Measurements from ENCODE around the gene AGBL1.

AGBL1 gene

DNA sequence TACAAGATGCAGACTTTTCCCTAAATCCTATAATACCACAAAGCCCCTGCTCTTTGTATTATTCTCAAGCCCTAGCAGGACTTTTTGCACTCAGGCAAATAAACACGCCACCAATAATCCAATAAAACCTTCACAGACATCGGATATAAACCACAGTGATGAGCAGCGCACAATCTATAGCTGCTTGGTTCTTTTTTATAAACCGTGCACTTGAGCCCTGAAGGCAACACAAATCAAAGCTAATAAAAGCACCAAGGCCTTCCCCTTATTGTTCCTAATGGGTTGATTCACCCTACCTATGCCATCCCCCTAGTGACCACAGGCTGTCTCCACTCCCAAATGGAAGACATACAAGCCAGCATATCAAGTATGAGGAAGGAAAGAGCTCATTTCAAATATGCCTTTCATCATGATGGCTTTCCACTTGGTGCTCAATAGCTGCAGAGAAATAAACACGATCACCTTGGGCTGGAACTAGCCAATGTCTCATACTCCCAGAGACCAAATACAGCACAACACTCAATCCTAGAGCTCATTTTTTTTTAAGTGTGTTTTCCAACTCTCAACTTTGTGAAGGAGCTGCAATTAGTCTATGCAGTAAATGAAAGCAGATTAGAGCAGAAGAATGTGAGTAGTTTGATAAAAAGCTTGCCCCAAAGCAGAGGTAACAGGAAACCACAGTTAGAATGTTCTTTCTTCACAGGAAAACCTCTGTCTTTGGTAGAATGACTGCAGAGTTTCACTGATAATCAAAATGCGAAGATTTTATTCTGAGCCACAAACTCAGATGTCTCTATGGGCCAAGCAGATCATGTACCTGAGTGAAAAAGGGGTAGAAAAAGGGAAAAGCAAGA, 573.9 kb downstream of the AGBL1 start:
- H3K27ac ChIP-seq (ENCODE audit: low read depth, low read length): no peak overlapping the region
- H3K9me3 ChIP-seq (ENCODE audit: insufficient read depth, low read depth, low read length): no peaks in the 10 kb centered on the region
- 94% methylated on average over 6 of the region's 6 CpGs for WGBS
- H3K4me1 ChIP-seq (ENCODE audit: insufficient read depth, low read length): 0 out of 2 replicates have a peak, but pooled peaks cover 4% of the 10 kb centered on the region
- H3K27me3 ChIP-seq (ENCODE audit: insufficient read depth, low read length): no peaks in the 10 kb centered on the region
- no peak overlapping the region for H3K4me3 ChIP-seq (ENCODE audit: low read length)
- H3K9ac ChIP-seq (ENCODE audit: low read depth, low read length): no peak overlapping the region
- no peaks in the 10 kb centered on the region for H3K36me3 ChIP-seq (ENCODE audit: insufficient read depth, low read length)

- H3K4me3 ChIP-seq (ENCODE audit: low read length): no peak overlapping the region
- 87% methylated on average over 3 of the region's 3 CpGs for WGBS
- no peaks in the 10 kb centered on the region for H3K9me3 ChIP-seq (ENCODE audit: insufficient read depth, low read depth, low read length)
- no peak overlapping the region for H3K27ac ChIP-seq (ENCODE audit: low read depth, low read length)
- H3K36me3 ChIP-seq (ENCODE audit: insufficient read depth, low read length): no peaks in the 10 kb centered on the region
- no peaks in the 10 kb centered on the region for H3K27me3 ChIP-seq (ENCODE audit: insufficient read depth, low read length)
- H3K4me1 ChIP-seq (ENCODE audit: insufficient read depth, low read length): peaks cover 7% of the 10 kb centered on the region; the same call in 1 of the 2 replicates
- H3K9ac ChIP-seq (ENCODE audit: low read depth, low read length): no peak overlapping the region
Observed at GRCh38 chr15:86654501-86654900, 574.8 kb downstream of the AGBL1 start.

DNA sequence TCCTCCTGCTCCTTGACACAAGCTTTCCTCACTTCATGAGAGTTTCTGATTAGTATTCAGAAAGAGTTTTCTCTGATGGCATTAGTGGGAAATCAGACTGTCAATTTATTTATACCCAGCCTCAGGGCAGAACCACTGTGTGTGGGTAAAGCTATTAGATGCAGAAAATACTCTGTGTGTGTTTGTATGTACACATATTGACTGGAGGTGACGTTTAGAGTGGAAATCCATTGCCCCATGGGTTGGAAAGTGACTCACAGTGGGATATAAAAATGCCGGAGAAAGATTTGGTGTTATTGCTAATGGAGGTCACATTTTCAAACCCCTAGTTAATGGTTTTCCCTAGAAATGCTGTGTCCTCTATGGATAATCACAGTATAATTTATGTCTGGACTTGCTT, 577.6 kb downstream of the AGBL1 start:
- H3K9ac ChIP-seq (ENCODE audit: low read depth, low read length): no peak overlapping the region
- H3K4me3 ChIP-seq (ENCODE audit: low read length): no peak overlapping the region
- H3K9me3 ChIP-seq (ENCODE audit: insufficient read depth, low read depth, low read length): no peaks in the 10 kb centered on the region
- H3K36me3 ChIP-seq (ENCODE audit: insufficient read depth, low read length): no peaks in the 10 kb centered on the region
- WGBS: 93% methylated on average over 2 of the region's 2 CpGs
- H3K27me3 ChIP-seq (ENCODE audit: insufficient read depth, low read length): no peaks in the 10 kb centered on the region
- no peak overlapping the region for H3K27ac ChIP-seq (ENCODE audit: low read depth, low read length)
- peaks cover 15% of the 10 kb centered on the region for H3K4me1 ChIP-seq (ENCODE audit: insufficient read depth, low read length)

- H3K9ac ChIP-seq (ENCODE audit: low read depth, low read length): no peak overlapping the region
- H3K27me3 ChIP-seq (ENCODE audit: insufficient read depth, low read length): no peaks in the 10 kb centered on the region
- H3K4me3 ChIP-seq (ENCODE audit: low read length): no peak overlapping the region
- H3K36me3 ChIP-seq (ENCODE audit: insufficient read depth, low read length): no peaks in the 10 kb centered on the region
- 54% methylated on average over 5 of the region's 5 CpGs for WGBS
- H3K9me3 ChIP-seq (ENCODE audit: insufficient read depth, low read depth, low read length): no peaks in the 10 kb centered on the region
- no peak overlapping the region; the same call in 1 of the 2 replicates for H3K27ac ChIP-seq (ENCODE audit: low read depth, low read length)
- H3K4me1 ChIP-seq (ENCODE audit: insufficient read depth, low read length): peaks cover 13% of the 10 kb centered on the region
Observed at GRCh38 chr15:86659724-86660411, 580.2 kb downstream of the AGBL1 start.

DNA sequence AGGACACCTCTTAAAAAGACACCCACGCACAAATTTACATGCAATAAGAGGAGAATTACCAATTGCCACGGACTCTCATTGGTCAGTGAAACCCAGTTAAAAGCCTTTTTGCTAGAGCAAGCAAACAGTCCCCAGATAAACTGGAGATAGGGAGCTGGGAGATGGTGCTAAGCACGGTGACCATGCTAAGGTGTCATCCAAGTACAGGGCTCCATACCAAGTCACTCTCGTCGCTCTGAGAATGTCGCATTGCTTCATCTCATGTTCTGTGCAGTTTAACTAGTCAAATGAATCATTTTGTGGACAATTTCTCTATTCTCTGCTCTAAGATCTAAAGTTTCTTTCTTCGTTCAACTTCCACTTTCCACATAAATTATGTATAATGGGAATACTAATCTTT, 581.9 kb downstream of the AGBL1 start:
- no peak overlapping the region for H3K27ac ChIP-seq (ENCODE audit: low read depth, low read length)
- no peaks in the 10 kb centered on the region for H3K27me3 ChIP-seq (ENCODE audit: insufficient read depth, low read length)
- no peaks in the 10 kb centered on the region for H3K9me3 ChIP-seq (ENCODE audit: insufficient read depth, low read depth, low read length)
- peaks cover 11% of the 10 kb centered on the region for H3K4me1 ChIP-seq (ENCODE audit: insufficient read depth, low read length)
- WGBS: 92% methylated on average over 6 of the region's 7 CpGs
- H3K9ac ChIP-seq (ENCODE audit: low read depth, low read length): no peak overlapping the region
- no peaks in the 10 kb centered on the region for H3K36me3 ChIP-seq (ENCODE audit: insufficient read depth, low read length)
- no peak overlapping the region for H3K4me3 ChIP-seq (ENCODE audit: low read length)

DNA sequence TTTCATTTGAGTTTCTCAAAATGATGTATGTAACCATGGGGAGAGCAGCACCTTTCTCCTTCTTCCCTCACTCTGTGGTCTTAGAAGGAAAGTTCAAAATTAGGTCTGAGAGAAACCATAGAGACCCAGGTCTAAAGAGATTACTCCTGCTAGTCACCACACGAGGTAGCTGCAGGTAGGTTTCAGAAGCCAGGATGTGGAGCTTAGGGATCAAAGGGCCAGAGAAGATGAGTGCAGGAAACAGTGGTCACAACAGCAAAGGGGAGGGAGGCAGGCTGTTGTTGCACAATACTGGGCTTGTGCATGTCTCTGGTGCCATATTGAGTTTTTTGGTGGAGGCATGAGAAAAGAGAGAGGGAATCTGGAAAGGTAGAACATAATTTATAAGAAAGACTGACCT, 583.6 kb downstream of the AGBL1 start:
- Histone ChIP-seq H3K27ac (ENCODE audit: low read depth, low read length) (no peak overlapping the region), H3K4me3 (ENCODE audit: low read length) (no peak overlapping the region), H3K36me3 (ENCODE audit: insufficient read depth, low read length) (no peaks in the 10 kb centered on the region), H3K9me3 (ENCODE audit: insufficient read depth, low read depth, low read length) (no peaks in the 10 kb centered on the region), H3K27me3 (ENCODE audit: insufficient read depth, low read length) (no peaks in the 10 kb centered on the region), H3K4me1 (ENCODE audit: insufficient read depth, low read length) (peaks cover 11% of the 10 kb centered on the region), H3K9ac (ENCODE audit: low read depth, low read length) (no peak overlapping the region)
- whole genome bisulfite sequencing: 94% methylated on average over 1 of the region's 1 CpG

DNA sequence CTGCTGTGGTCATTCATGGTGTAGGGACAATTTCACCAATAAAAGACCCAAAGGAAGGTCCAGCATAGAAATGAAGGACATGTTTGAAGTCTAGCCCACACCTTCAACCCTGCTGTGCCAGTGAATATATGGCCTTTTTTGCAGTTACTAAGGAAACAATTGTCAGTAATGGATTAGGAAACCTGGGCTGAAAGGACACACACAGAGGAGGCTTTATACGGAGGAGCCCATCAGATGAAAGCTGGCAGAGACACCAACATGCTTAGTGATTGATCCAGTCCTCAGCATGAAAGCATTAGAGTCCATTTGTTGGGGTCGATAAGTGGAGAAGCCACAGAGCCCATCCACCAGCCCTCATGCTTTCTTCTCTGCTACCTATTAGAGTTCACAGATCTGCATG, 584.3 kb downstream of the AGBL1 start:
- 70% methylated on average over 2 of the region's 2 CpGs for WGBS
- Histone ChIP-seq H3K9ac (ENCODE audit: low read depth, low read length) (no peak overlapping the region), H3K27me3 (ENCODE audit: insufficient read depth, low read length) (no peaks in the 10 kb centered on the region), H3K4me3 (ENCODE audit: low read length) (no peak overlapping the region), H3K9me3 (ENCODE audit: insufficient read depth, low read depth, low read length) (no peaks in the 10 kb centered on the region), H3K36me3 (ENCODE audit: insufficient read depth, low read length) (no peaks in the 10 kb centered on the region), H3K4me1 (ENCODE audit: insufficient read depth, low read length) (peaks cover 11% of the 10 kb centered on the region), H3K27ac (ENCODE audit: low read depth, low read length) (no peak overlapping the region)

DNA sequence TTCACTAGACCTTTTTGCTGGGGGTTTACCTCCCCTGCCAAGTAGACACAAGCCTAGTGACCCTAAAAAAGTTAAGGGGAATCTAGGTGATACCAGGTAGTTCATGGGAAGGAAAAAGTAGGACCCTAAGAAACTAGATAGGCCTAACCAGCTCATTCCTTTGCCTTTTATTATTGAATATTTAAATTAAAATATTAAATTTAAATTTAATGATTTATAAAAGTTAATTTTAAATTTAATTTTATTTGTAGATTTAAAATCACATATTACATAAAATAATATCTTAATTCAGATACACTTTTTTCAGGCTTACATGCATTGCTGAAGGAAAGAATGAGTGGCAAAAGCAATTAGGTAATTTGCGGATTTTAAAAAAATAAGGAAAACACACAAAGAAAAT, 584.9 kb downstream of the AGBL1 start:
- Histone ChIP-seq H3K4me3 (ENCODE audit: low read length) (no peak overlapping the region), H3K36me3 (ENCODE audit: insufficient read depth, low read length) (no peaks in the 10 kb centered on the region), H3K4me1 (ENCODE audit: insufficient read depth, low read length) (peaks cover 8% of the 10 kb centered on the region), H3K27ac (ENCODE audit: low read depth, low read length) (no peak overlapping the region), H3K9ac (ENCODE audit: low read depth, low read length) (no peak overlapping the region), H3K27me3 (ENCODE audit: insufficient read depth, low read length) (no peaks in the 10 kb centered on the region), H3K9me3 (ENCODE audit: insufficient read depth, low read depth, low read length) (no peaks in the 10 kb centered on the region)
- 100% methylated on average over 1 of the region's 1 CpG for WGBS

DNA sequence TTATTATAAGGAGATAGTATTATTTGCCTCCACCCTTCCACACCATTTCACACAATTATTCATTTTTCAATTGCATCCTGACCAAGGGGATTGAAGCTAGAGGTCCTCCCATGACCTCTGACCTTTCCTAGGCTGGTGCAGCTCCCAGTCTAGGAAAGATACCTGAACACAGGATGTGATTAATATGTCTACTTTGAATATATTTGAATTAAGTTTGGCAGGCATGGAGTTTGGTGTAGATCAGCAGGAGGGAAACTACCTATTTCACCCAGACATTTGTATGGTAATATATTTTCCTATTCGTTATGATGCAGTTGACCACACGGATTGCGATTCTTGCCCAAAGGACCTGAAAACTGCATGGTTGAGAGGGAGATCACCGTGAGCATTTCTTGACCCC, 596.3 kb downstream of the AGBL1 start:
- Histone ChIP-seq H3K9ac (ENCODE audit: low read depth, low read length) (no peak overlapping the region), H3K4me3 (ENCODE audit: low read length) (no peak overlapping the region), H3K4me1 (ENCODE audit: insufficient read depth, low read length) (peaks cover 3% of the 10 kb centered on the region; the same call in 1 of the 2 replicates), H3K36me3 (ENCODE audit: insufficient read depth, low read length) (no peaks in the 10 kb centered on the region), H3K27me3 (ENCODE audit: insufficient read depth, low read length) (no peaks in the 10 kb centered on the region), H3K9me3 (ENCODE audit: insufficient read depth, low read depth, low read length) (no peaks in the 10 kb centered on the region), H3K27ac (ENCODE audit: low read depth, low read length) (no peak overlapping the region)
- WGBS: 97% methylated on average over 4 of the region's 4 CpGs

DNA sequence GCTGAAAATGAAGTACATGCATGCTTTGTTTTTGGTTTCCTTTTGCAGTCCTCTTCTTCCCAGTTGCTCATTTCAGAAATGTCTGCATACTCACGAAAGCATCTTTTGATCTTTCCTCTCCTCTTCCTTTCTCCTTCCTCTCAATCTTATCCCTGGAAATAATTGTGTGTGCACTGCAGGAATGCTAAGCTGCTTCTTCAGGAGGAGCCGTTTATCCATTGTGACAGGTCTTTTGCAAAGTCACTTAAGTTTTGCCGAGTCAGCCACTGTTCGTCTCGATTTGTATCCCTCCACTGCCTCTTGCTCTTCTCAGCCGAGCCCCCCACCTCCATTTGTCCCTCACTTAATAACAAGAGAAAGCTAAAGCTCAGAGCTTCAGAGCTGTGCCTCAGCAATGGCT, 597.6 kb downstream of the AGBL1 start:
- WGBS: 66% methylated on average over 6 of the region's 6 CpGs
- no peaks in the 10 kb centered on the region for H3K36me3 ChIP-seq (ENCODE audit: insufficient read depth, low read length)
- H3K9me3 ChIP-seq (ENCODE audit: insufficient read depth, low read depth, low read length): no peaks in the 10 kb centered on the region
- H3K27me3 ChIP-seq (ENCODE audit: insufficient read depth, low read length): no peaks in the 10 kb centered on the region
- H3K4me3 ChIP-seq (ENCODE audit: low read length): no peak overlapping the region
- no peak overlapping the region for H3K27ac ChIP-seq (ENCODE audit: low read depth, low read length)
- H3K9ac ChIP-seq (ENCODE audit: low read depth, low read length): no peak overlapping the region
- peaks cover 3% of the 10 kb centered on the region; the same call in 1 of the 2 replicates for H3K4me1 ChIP-seq (ENCODE audit: insufficient read depth, low read length)

GRCh38 chr15:86685263-86685662, 605.6 kb downstream of the AGBL1 start:
- H3K9me3 ChIP-seq (ENCODE audit: insufficient read depth, low read depth, low read length): no peaks in the 10 kb centered on the region
- H3K27ac ChIP-seq (ENCODE audit: low read depth, low read length): no peak overlapping the region
- H3K36me3 ChIP-seq (ENCODE audit: insufficient read depth, low read length): no peaks in the 10 kb centered on the region
- H3K4me1 ChIP-seq (ENCODE audit: insufficient read depth, low read length): no peaks in the 10 kb centered on the region
- no peaks in the 10 kb centered on the region for H3K27me3 ChIP-seq (ENCODE audit: insufficient read depth, low read length)
- no peak overlapping the region for H3K9ac ChIP-seq (ENCODE audit: low read depth, low read length)
- 94% methylated on average over 3 of the region's 3 CpGs for WGBS
- no peak overlapping the region for H3K4me3 ChIP-seq (ENCODE audit: low read length)
